ENCODE results near the gene NFATC1. TPM values are rescaled to one million over a fixed set of nuclear protein-coding genes. Genes with fewer than 3 reads are reported as not detected.

NFATC1 gene
- total RNA-seq, 4 donors from 2014 or later = 5.3 to 19.1 (median 11.8) TPM

DNA sequence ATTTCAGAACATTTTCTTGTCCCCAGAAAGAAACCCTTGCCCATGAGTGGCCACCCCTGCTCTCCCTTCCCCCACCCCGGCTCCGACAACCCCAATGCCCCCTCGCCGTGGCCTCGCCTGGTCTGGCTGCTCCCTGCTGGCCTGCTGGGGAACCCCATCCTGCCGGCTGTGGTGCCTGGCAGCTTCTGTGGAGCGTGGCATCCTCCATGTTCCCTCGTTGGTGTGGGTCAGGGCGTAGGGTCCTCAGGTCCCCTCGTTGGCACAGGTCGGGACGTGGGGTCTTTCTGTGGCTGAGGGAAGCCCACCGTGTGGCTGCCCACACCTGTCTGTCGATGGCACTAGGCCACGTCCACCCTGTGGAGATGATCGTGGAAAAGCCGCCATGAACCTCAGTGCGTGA lies 61.9 kb downstream of the NFATC1 start:
- intact Hi-C loops (cut with DNase I; ENCODE audit: low total_unique reads) (no loop called here), in situ Hi-C loops (cut with MboI; ENCODE audit: low pct_ligation_motif_present in 1 of 4, low pct_unique_long_range_greater_than_20kb in 1 of 4, low sequenced_read_pairs in 3 of 4) (no loop called here)
- no peak for TF ChIP-seq POLR2AphosphoS5 (IDR thresholded peaks at IDR 0.05)
- no peak for TF ChIP-seq CTCF (IDR thresholded peaks at IDR 0.05)
- no peak for TF ChIP-seq POLR2A (IDR thresholded peaks at IDR 0.05)
- no peak for TF ChIP-seq EP300 (IDR thresholded peaks at IDR 0.05; ENCODE audit: low read depth)
- no peak for DNase-seq
- Histone ChIP-seq H3K36me3 (no peaks in the 10 kb centered on the region), H3K4me3 (no peak overlapping the region), H3K27ac (peak overlapping the region in 1 of 4 donors; percentile 60), H3K9me3 (no peaks in the 10 kb centered on the region), H3K4me1 (peaks cover 9 to 13% (median 11%) of the 10 kb centered on the region in 4 donors), H3K27me3 (no peaks in the 10 kb centered on the region)
- 88% methylated on average over 18 of the region's 18 CpGs; no CpG with 5 or more reads in 1 of the 2 donors for WGBS, 2 donors (ENCODE audit: low coverage in 1 of 2)

GRCh38 chr18:79458131-79458838 lies 62.6 kb downstream of the NFATC1 start:
- intact Hi-C loops (cut with DNase I; ENCODE audit: low total_unique reads) (no loop called here), in situ Hi-C loops (cut with MboI; ENCODE audit: low pct_ligation_motif_present in 1 of 4, low pct_unique_long_range_greater_than_20kb in 1 of 4, low sequenced_read_pairs in 3 of 4) (no loop called here)
- H3K4me1 ChIP-seq = peaks cover 9 to 13% (median 11%) of the 10 kb centered on the region in 4 donors
- no peaks in the 10 kb centered on the region for H3K27me3 ChIP-seq
- peak overlapping the region; percentile 23 to 60 (median 46) for H3K27ac ChIP-seq
- WGBS, 2 donors (ENCODE audit: low coverage in 1 of 2) = 34 to 52% methylated on average over 9 to 42 of the region's 45 CpGs
- peak; percentile 29 for DNase-seq
- H3K9me3 ChIP-seq = no peaks in the 10 kb centered on the region
- TF ChIP-seq POLR2AphosphoS5 (IDR thresholded peaks at IDR 0.05) (peak in 1 of 3 donors; percentile 24), POLR2A (IDR thresholded peaks at IDR 0.05) (no peak)
- no peaks in the 10 kb centered on the region for H3K36me3 ChIP-seq
- no peak overlapping the region for H3K4me3 ChIP-seq

DNA sequence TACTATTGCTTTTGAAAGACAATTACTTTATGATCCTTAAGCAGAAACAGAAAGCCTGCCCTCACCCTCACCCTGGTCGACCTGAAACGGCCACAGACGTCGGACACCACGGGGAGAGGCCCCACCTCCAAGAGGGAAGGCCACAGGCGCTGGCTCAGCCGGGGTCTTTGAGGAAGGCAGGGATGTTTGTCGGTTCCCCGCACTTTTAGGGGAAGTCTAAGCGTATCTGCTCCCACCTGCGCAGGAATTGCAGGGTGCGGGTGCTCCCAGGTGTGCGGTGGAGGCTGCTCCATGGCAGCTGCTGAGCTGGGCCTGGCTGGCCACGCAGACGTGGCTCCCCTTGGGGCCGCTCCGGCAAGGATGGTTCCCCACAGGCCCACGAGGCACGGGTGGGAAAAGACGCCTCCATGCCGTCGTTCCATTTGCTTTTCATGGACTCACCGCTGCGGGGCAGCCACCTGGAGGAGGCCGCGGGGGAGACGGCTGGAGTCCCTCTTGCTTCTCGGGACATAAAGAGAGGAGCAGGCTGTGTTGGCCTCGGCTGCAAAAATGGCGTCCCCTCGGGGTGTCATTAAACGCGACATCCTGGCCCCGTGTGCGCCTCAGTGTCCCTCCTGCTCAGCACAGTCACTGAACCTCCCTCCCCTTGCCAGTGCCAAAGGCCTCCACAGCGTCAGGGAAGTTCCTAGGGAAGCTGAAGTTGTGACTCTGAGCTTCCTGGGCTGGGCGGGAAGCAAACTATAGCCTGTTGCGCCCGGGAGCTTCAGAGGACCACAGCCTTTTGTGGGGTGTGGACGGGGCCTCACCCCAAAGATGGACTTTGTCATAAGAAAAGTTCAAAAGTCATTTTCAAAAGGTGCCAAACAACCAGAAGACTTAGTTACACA lies 63.4 kb downstream of the NFATC1 start:
- H3K27ac ChIP-seq = peak overlapping the region; percentile 23 to 60 (median 46)
- TF ChIP-seq EP300 (IDR thresholded peaks at IDR 0.05; ENCODE audit: low read depth) (no peak), POLR2A (IDR thresholded peaks at IDR 0.05) (no peak), CTCF (IDR thresholded peaks at IDR 0.05) (no peak), POLR2AphosphoS5 (IDR thresholded peaks at IDR 0.05) (no peak)
- H3K36me3 ChIP-seq = no peaks in the 10 kb centered on the region
- no peak for DNase-seq
- in situ Hi-C loops (cut with MboI; ENCODE audit: low pct_ligation_motif_present in 1 of 4, low pct_unique_long_range_greater_than_20kb in 1 of 4, low sequenced_read_pairs in 3 of 4) = no loop called here
- peaks cover 9 to 11% (median 11%) of the 10 kb centered on the region in 4 donors for H3K4me1 ChIP-seq
- no peaks in the 10 kb centered on the region for H3K27me3 ChIP-seq
- no peaks in the 10 kb centered on the region for H3K9me3 ChIP-seq
- H3K4me3 ChIP-seq = no peak overlapping the region
- intact Hi-C loops (cut with DNase I; ENCODE audit: low total_unique reads) = no loop called here
- 50 to 78% methylated on average over 2 to 40 of the region's 40 CpGs for WGBS, 2 donors (ENCODE audit: low coverage in 1 of 2)

GRCh38 chr18:79459946-79460480 lies 64.3 kb downstream of the NFATC1 start:
- no peaks in the 10 kb centered on the region for H3K27me3 ChIP-seq
- 60 to 83% methylated on average over 1 to 9 of the region's 9 CpGs for WGBS, 2 donors (ENCODE audit: low coverage in 1 of 2)
- peaks cover 9 to 11% (median 10%) of the 10 kb centered on the region in 4 donors for H3K4me1 ChIP-seq
- H3K27ac ChIP-seq = no peak overlapping the region
- in situ Hi-C loops (cut with MboI; ENCODE audit: low pct_ligation_motif_present in 1 of 4, low pct_unique_long_range_greater_than_20kb in 1 of 4, low sequenced_read_pairs in 3 of 4) = no loop called here
- no peaks in the 10 kb centered on the region for H3K36me3 ChIP-seq
- DNase-seq = no peak
- H3K4me3 ChIP-seq = no peak overlapping the region
- TF ChIP-seq EP300 (IDR thresholded peaks at IDR 0.05; ENCODE audit: low read depth) = no peak
- no peak for TF ChIP-seq POLR2A (IDR thresholded peaks at IDR 0.05)
- TF ChIP-seq CTCF (IDR thresholded peaks at IDR 0.05) = no peak
- TF ChIP-seq POLR2AphosphoS5 (IDR thresholded peaks at IDR 0.05) = no peak
- no peaks in the 10 kb centered on the region for H3K9me3 ChIP-seq
- intact Hi-C loops (cut with DNase I; ENCODE audit: low total_unique reads) = no loop called here

Measured in transverse colon (tissue), 4 donors.